ENCODE results near the gene PALMD. TPM values are rescaled to one million over a fixed set of nuclear protein-coding genes. Genes with fewer than 3 reads are reported as not detected.

PALMD gene
- total RNA-seq, 1 donor from 2014 or later, result 212 TPM

Other genes starting within 250 kb of the PALMD start
- 6.0 TPM for gene FRRS1, start 120.5 kb downstream of the PALMD start, total RNA-seq
- gene AGL, start 204.2 kb downstream of the PALMD start, total RNA-seq, result 17.5 TPM